Measurements from ENCODE around the gene TRIM33.

DNA sequence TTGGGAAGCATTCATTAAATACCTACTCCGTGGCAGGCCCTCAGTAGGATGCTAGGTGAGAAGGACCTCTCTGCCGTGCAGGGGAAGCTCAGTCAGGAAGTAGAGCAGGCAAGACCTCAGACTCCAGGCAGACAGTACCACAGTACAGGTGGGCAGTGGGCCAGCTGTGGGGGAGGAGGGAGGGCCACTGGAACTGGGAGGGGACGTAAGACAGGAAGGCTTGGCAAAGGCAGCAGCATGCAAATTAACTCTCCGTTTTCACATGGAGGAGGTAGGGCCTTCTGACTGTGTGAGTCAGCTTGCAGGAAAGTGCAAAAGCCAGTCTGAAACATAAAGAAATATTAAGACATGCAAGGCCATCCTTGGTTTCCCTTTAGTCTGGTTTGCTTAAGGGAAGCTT is 157.7 kb downstream of the TRIM33 start:
- TF ChIP-seq, protein P1, sequence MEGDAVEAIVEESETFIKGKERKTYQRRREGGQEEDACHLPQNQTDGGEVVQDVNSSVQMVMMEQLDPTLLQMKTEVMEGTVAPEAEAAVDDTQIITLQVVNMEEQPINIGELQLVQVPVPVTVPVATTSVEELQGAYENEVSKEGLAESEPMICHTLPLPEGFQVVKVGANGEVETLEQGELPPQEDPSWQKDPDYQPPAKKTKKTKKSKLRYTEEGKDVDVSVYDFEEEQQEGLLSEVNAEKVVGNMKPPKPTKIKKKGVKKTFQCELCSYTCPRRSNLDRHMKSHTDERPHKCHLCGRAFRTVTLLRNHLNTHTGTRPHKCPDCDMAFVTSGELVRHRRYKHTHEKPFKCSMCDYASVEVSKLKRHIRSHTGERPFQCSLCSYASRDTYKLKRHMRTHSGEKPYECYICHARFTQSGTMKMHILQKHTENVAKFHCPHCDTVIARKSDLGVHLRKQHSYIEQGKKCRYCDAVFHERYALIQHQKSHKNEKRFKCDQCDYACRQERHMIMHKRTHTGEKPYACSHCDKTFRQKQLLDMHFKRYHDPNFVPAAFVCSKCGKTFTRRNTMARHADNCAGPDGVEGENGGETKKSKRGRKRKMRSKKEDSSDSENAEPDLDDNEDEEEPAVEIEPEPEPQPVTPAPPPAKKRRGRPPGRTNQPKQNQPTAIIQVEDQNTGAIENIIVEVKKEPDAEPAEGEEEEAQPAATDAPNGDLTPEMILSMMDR (CRISPR knock-in tag; IDR thresholded peaks at IDR 0.05): no peak
- TF ChIP-seq ELF1 (CRISPR knock-in tag; IDR thresholded peaks at IDR 0.05): no peak
- TF ChIP-seq STAT5B (CRISPR knock-in tag; IDR thresholded peaks at IDR 0.05): no peak
- no peak for TF ChIP-seq FOXM1 (CRISPR knock-in tag; IDR thresholded peaks at IDR 0.05)
- no peak for TF ChIP-seq KLF16 (CRISPR knock-in tag; IDR thresholded peaks at IDR 0.05)
- no peak for TF ChIP-seq RAD21 (CRISPR knock-in tag; IDR thresholded peaks at IDR 0.05)
- TF ChIP-seq ZFP36 (IDR thresholded peaks at IDR 0.05; ENCODE audit: borderline replicate concordance, low read depth, low read length, partially characterized antibody): no peak
